Measurements from ENCODE around the gene ADAM23. TPM values are rescaled to one million over a fixed set of nuclear protein-coding genes. Genes with fewer than 3 reads are reported as not detected.

Gene ADAM23
- total RNA-seq, 2 donors from 2014 or later, result 7.6 to 34.6 TPM

GRCh38 chr2:206565666-206566065, 122.3 kb downstream of the ADAM23 start:
- Histone ChIP-seq H3K27me3 (no peaks in the 10 kb centered on the region), H3K9me3 (no peaks in the 10 kb centered on the region), H3K4me1 (no peaks in the 10 kb centered on the region), H3K27ac (no peak overlapping the region), H3K4me3 (no peak overlapping the region), H3K36me3 (peaks cover 8% of the 10 kb centered on the region)
- no peak for TF ChIP-seq CTCF (IDR thresholded peaks at IDR 0.05)
- DNase-seq (ENCODE audit: low spot score), result no peak

- Histone ChIP-seq H3K9me3 (no peaks in the 10 kb centered on the region), H3K27me3 (no peaks in the 10 kb centered on the region), H3K27ac (no peak overlapping the region), H3K4me3 (no peak overlapping the region), H3K36me3 (peaks cover 8% of the 10 kb centered on the region), H3K4me1 (no peaks in the 10 kb centered on the region)
- no peak for DNase-seq (ENCODE audit: low spot score)
- TF ChIP-seq CTCF (IDR thresholded peaks at IDR 0.05), result no peak
Observed at GRCh38 chr2:206569470-206569869, 126.1 kb downstream of the ADAM23 start.

- H3K4me3 ChIP-seq, result no peak overlapping the region
Observed at GRCh38 chr2:206570199-206570598, 126.9 kb downstream of the ADAM23 start.

GRCh38 chr2:206572725-206573124, 129.4 kb downstream of the ADAM23 start:
- peaks cover 2% of the 10 kb centered on the region for H3K36me3 ChIP-seq
- no peak overlapping the region for H3K27ac ChIP-seq
- no peak for TF ChIP-seq CTCF (IDR thresholded peaks at IDR 0.05)
- H3K9me3 ChIP-seq, result no peaks in the 10 kb centered on the region
- no peaks in the 10 kb centered on the region for H3K4me1 ChIP-seq
- H3K27me3 ChIP-seq, result no peaks in the 10 kb centered on the region
- no peak overlapping the region for H3K4me3 ChIP-seq
- no peak for DNase-seq (ENCODE audit: low spot score)

More at GRCh38 chr2:206570199-206570598, 126.9 kb downstream of the ADAM23 start:
- H3K27ac ChIP-seq, result no peak overlapping the region
- DNase-seq (ENCODE audit: low spot score), result no peak
- H3K27me3 ChIP-seq, result no peaks in the 10 kb centered on the region
- no peaks in the 10 kb centered on the region for H3K4me1 ChIP-seq
- no peak for TF ChIP-seq CTCF (IDR thresholded peaks at IDR 0.05)
- peaks cover 8% of the 10 kb centered on the region for H3K36me3 ChIP-seq
- H3K9me3 ChIP-seq, result no peaks in the 10 kb centered on the region

- TF ChIP-seq CTCF (IDR thresholded peaks at IDR 0.05), result no peak
- H3K36me3 ChIP-seq, result no peaks in the 10 kb centered on the region
Observed at GRCh38 chr2:206573793-206574192, 130.5 kb downstream of the ADAM23 start.

More at GRCh38 chr2:206573793-206574192, 130.5 kb downstream of the ADAM23 start:
- Histone ChIP-seq H3K27me3 (no peaks in the 10 kb centered on the region), H3K4me1 (no peaks in the 10 kb centered on the region), H3K27ac (no peak overlapping the region), H3K4me3 (no peak overlapping the region), H3K9me3 (no peaks in the 10 kb centered on the region)
- DNase-seq (ENCODE audit: low spot score), result no peak
